IMR-90 (cell line): ENCODE results near the gene SNRPD2. TPM values are rescaled to one million over a fixed set of nuclear protein-coding genes. Genes with fewer than 3 reads are reported as not detected.

ENCODE experiments used
- ATAC-seq: fragments of 200-7000 bp; cut with Tn5 transposase; 2 replicates; pipeline ENCODE4 v1.9.1; 2020; ENCODE audit warnings: low read depth, mild to moderate bottlenecking, moderate library complexity
- BruUV-seq: library from RNA; stranded (reverse); fragments of 400-500 nt; replicated peaks from 2 replicates; lab custom pipeline; 2021; lab: Mats Ljungman, UMichigan
- CTCF ChIA-PET: fragments of 300-600 bp; formaldehyde crosslinking; extraction: SDS; loops from one replicate; lab custom pipeline; 2021; ENCODE audit warnings: antibody characterized with exemption; lab: Yijun Ruan, JAX
- POLR2A ChIA-PET: fragments of 300-600 bp; sonication (Branson Sonifier 250); formaldehyde crosslinking; loops from one replicate; lab custom pipeline; 2022; ENCODE audit warnings: antibody characterized with exemption; ENCODE audit not compliant: unreplicated experiment; lab: Charles Lee
- DNase-seq: peaks from one replicate; pipeline ENCODE4 v3.0.0; 2013
- H2AFZ ChIP-seq: replicated peaks from 2 replicates; pipeline ENCODE3; 2013; ENCODE audit warnings: low read length, mild to moderate bottlenecking; ENCODE audit not compliant: poor library complexity
- H2AK5ac ChIP-seq: 2 replicates; pipeline ENCODE4 v1.6.1; 2013; ENCODE audit warnings: low read depth, low read length, inconsistent platforms
- H2AK9ac ChIP-seq: replicated peaks from 2 replicates; pipeline ENCODE3; 2013; ENCODE audit warnings: mild to moderate bottlenecking, low read depth, low read length, moderate library complexity; ENCODE audit not compliant: poor library complexity
- H2BK120ac ChIP-seq: 2 replicates; pipeline ENCODE4 v1.6.1; 2013; ENCODE audit warnings: low read depth, low read length, inconsistent platforms
- H2BK15ac ChIP-seq: 3 replicates; pipeline ENCODE4 v1.6.1; 2013; ENCODE audit warnings: low read depth, low read length, inconsistent platforms
- H2BK20ac ChIP-seq: 2 replicates; pipeline ENCODE4 v1.6.1; 2013; ENCODE audit warnings: low read depth, mild to moderate bottlenecking, inconsistent platforms, low read length, moderate library complexity
- H2BK5ac ChIP-seq: 2 replicates; pipeline ENCODE4 v1.6.1; 2013; ENCODE audit warnings: mild to moderate bottlenecking, low read depth, low read length, inconsistent platforms; ENCODE audit not compliant: poor library complexity, severe bottlenecking
- H3K14ac ChIP-seq: replicated peaks from 2 replicates; pipeline ENCODE4 v1.6.1; 2013; ENCODE audit warnings: low read depth, low read length, inconsistent platforms
- H3K18ac ChIP-seq: 2 replicates; pipeline ENCODE4 v1.6.1; 2013; ENCODE audit warnings: low read depth, low read length, control low read depth
- H3K23ac ChIP-seq: 2 replicates; pipeline ENCODE4 v1.6.1; 2013; ENCODE audit warnings: low read depth, low read length, inconsistent platforms
- H3K27ac ChIP-seq: 2 replicates; pipeline ENCODE4 v1.5.1; 2013; ENCODE audit warnings: mild to moderate bottlenecking, control low read depth, low read length; ENCODE audit not compliant: insufficient read depth
- H3K27me3 ChIP-seq: 2 replicates; pipeline ENCODE4 v1.6.1; 2013; ENCODE audit warnings: low read length; ENCODE audit not compliant: control insufficient read depth, insufficient read depth
- H3K36me3 ChIP-seq: 2 replicates; pipeline ENCODE4 v1.6.1; 2013; ENCODE audit warnings: low read length, mixed read lengths; ENCODE audit not compliant: control insufficient read depth, insufficient read depth
- H3K4ac ChIP-seq: 2 replicates; pipeline ENCODE4 v1.6.1; 2013; ENCODE audit warnings: low read depth, low read length, inconsistent platforms
- H3K4me1 ChIP-seq: 2 replicates; pipeline ENCODE4 v1.6.1; 2013; ENCODE audit warnings: low read length, mixed read lengths; ENCODE audit not compliant: control insufficient read depth, insufficient read depth
- H3K4me2 ChIP-seq: 2 replicates; pipeline ENCODE4 v1.6.1; 2013; ENCODE audit warnings: low read depth, mild to moderate bottlenecking, control low read depth, low read length, moderate library complexity
- H3K4me3 ChIP-seq: 2 replicates; pipeline ENCODE4 v1.5.1; 2013; ENCODE audit warnings: low read depth, mild to moderate bottlenecking, control low read depth, low read length, moderate library complexity; ENCODE audit not compliant: insufficient read depth
- H3K56ac ChIP-seq: 2 replicates; pipeline ENCODE4 v1.6.1; 2013; ENCODE audit warnings: low read length, inconsistent platforms; ENCODE audit not compliant: insufficient read depth; ENCODE audit errors: extremely low read depth
- H3K79me1 ChIP-seq, 2 experiments: 2 replicates each; pipeline ENCODE4 v1.6.1; 2013; ENCODE audit warnings: low read length in 2 of 2, inconsistent platforms in 1 of 2, low read depth in 1 of 2
- H3K9ac ChIP-seq: 2 replicates; pipeline ENCODE4 v1.6.1; 2013; ENCODE audit warnings: low read depth, low read length, control low read depth
- H3K9me1 ChIP-seq: 2 replicates; pipeline ENCODE4 v1.6.1; 2013; ENCODE audit warnings: low read length, inconsistent platforms; ENCODE audit not compliant: insufficient read depth
- H3K9me3 ChIP-seq: 2 replicates; pipeline ENCODE4 v1.6.1; 2013; ENCODE audit warnings: low read length; ENCODE audit not compliant: control insufficient read depth, insufficient read depth
- H4K20me1 ChIP-seq: 2 replicates; pipeline ENCODE4 v1.6.1; 2013; ENCODE audit warnings: low read length, inconsistent platforms; ENCODE audit not compliant: insufficient read depth
- H4K5ac ChIP-seq: 2 replicates; pipeline ENCODE4 v1.6.1; 2013; ENCODE audit warnings: mild to moderate bottlenecking, low read depth, low read length, control low read depth
- H4K8ac ChIP-seq, 2 experiments: 2 replicates each; pipeline ENCODE4 v1.6.1; 2013; ENCODE audit warnings: low read depth in 2 of 2, low read length in 2 of 2, control low read depth in 1 of 2, inconsistent platforms in 1 of 2
- H4K91ac ChIP-seq: 2 replicates; pipeline ENCODE4 v1.6.1; 2013; ENCODE audit warnings: low read depth, low read length, inconsistent platforms; ENCODE audit not compliant: insufficient read depth
- BHLHE40 ChIP-seq: fragments of 150-350 bp; IDR thresholded peaks from 2 replicates; pipeline ENCODE4 v1.6.1; 2016; ENCODE audit warnings: mild to moderate bottlenecking, low read depth, low read length
- CEBPB ChIP-seq: IDR thresholded peaks from 2 replicates; pipeline ENCODE4 v1.6.1; 2012; ENCODE audit warnings: low read depth, low read length, improper control_type of control experiment
- CHD1 ChIP-seq: IDR thresholded peaks from 2 replicates; pipeline ENCODE4 v1.6.1; 2012; ENCODE audit warnings: low read depth, low read length, improper control_type of control experiment
- CTCF ChIP-seq: conservative IDR thresholded peaks from 2 replicates; pipeline ENCODE4 v1.5.1; 2012; ENCODE audit warnings: mild to moderate bottlenecking, low read depth, low read length, improper control_type of control experiment
- ELK1 ChIP-seq: fragments of 150-350 bp; IDR thresholded peaks from 2 replicates; pipeline ENCODE4 v1.6.1; 2016; ENCODE audit warnings: low read depth, mild to moderate bottlenecking, low read length, moderate library complexity, borderline replicate concordance
- FOS ChIP-seq: fragments of 150-350 bp; IDR thresholded peaks from 2 replicates; pipeline ENCODE4 v1.6.1; 2016; ENCODE audit warnings: low read depth, low read length
- MAFK ChIP-seq: IDR thresholded peaks from 2 replicates; pipeline ENCODE4 v1.6.1; 2012; ENCODE audit warnings: low read depth, low read length, improper control_type of control experiment
- MAZ ChIP-seq: IDR thresholded peaks from 2 replicates; pipeline ENCODE4 v1.6.1; 2012; ENCODE audit warnings: low read depth, mild to moderate bottlenecking, low read length, improper control_type of control experiment, moderate library complexity, borderline replicate concordance
- MXI1 ChIP-seq: IDR thresholded peaks from 2 replicates; pipeline ENCODE4 v1.6.1; 2012; ENCODE audit warnings: low read depth, mild to moderate bottlenecking, low read length, moderate library complexity, borderline replicate concordance
- NFE2L2 ChIP-seq: fragments of 150-350 bp; IDR thresholded peaks from 2 replicates; pipeline ENCODE4 v1.6.1; 2016; ENCODE audit warnings: low read depth, mild to moderate bottlenecking, low read length
- POLR2A ChIP-seq: IDR thresholded peaks from 2 replicates; pipeline ENCODE4 v1.6.1; 2012; ENCODE audit warnings: mild to moderate bottlenecking, low read depth, low read length
- RAD21 ChIP-seq: IDR thresholded peaks from 2 replicates; pipeline ENCODE4 v1.6.1; 2012; ENCODE audit warnings: low read length, improper control_type of control experiment
- RCOR1 ChIP-seq: IDR thresholded peaks from 2 replicates; pipeline ENCODE4 v1.6.1; 2012; ENCODE audit warnings: mild to moderate bottlenecking, low read length, improper control_type of control experiment; ENCODE audit not compliant: insufficient replicate concordance
- RFX5 ChIP-seq: IDR thresholded peaks from 2 replicates; pipeline ENCODE4 v1.8.0; 2012; ENCODE audit warnings: low read depth, mild to moderate bottlenecking, low read length, moderate library complexity
- SMC3 ChIP-seq: fragments of 150-350 bp; IDR thresholded peaks from 2 replicates; pipeline ENCODE4 v1.6.1; 2016; ENCODE audit warnings: low read depth, mild to moderate bottlenecking, antibody characterized with exemption, low read length, moderate library complexity
- WGBS, 2 experiments: methylation state at CpG; one replicate each; pipeline versions ENCODE4 v1.1.5 to v1.1.7; 2013; ENCODE audit warnings: missing lambda C conversion rate in 2 of 2; ENCODE audit not compliant: insufficient read length in 1 of 2; ENCODE audit errors: extremely low coverage in 2 of 2; 5-methylcytosine and 5-hydroxymethylcytosine counted together
- dilution Hi-C: fragments of 300-500 bp; cut with HindIII; formaldehyde crosslinking; loops from one replicate; pipeline ENCODE4 v1.14.3; 2018; ENCODE audit warnings: low sequenced_read_pairs; ENCODE audit not compliant: unreplicated experiment
- in situ Hi-C: fragments of 300-500 bp; cut with MboI; formaldehyde crosslinking; loops from 3 replicates; pipeline ENCODE4 v1.14.3; 2019; ENCODE audit warnings: low sequenced_read_pairs, inconsistent platforms, mixed read lengths
- intact Hi-C: fragments of 100-400 bp; cut with micrococcal nuclease; formaldehyde crosslinking; loops from 2 replicates; pipeline ENCODE4 v1.10.0; 2022
- polyA plus RNA-seq, 3 experiments: library from polyadenylated mRNA; depleted of rRNA; stranded (reverse); fragments of >200 nt; gene quantifications; 2 replicates each; pipeline ENCODE4 v1.2.3, GENCODE V29; 2012; ENCODE audit warnings: low replicate concordance in 1 of 3
- total RNA-seq: library from RNA; depleted of rRNA; stranded (reverse); fragments of >200 nt; gene quantifications from 2 replicates; pipeline ENCODE4 v1.2.3, GENCODE V29; 2012
- TF ChIP-seq, protein P1 (sequence below): fragments of 150-350 bp; IDR thresholded peaks from 2 replicates; pipeline ENCODE4 v1.6.1; 2017; ENCODE audit warnings: mild to moderate bottlenecking, antibody characterized with exemption, low read length, low read depth

Gene SNRPD2
- total and polyA plus RNA-seq, 2 of the 4 experiments (the other 2 are of a cell fraction), result 587 to 877 TPM

GRCh38 chr19:45663800-45664199, 28.0 kb downstream of the SNRPD2 start:
- dilution Hi-C loops (no loop called here), intact Hi-C loops (no loop called here), in situ Hi-C loops (no loop called here)
- no peak for ATAC-seq
- Histone ChIP-seq H3K18ac (no peak overlapping the region), H3K9ac (no peak overlapping the region), H3K23ac (no peak overlapping the region), H3K56ac (no peak overlapping the region), H2BK120ac (no peak overlapping the region), H4K91ac (no peak overlapping the region), H3K4me3 (no peak overlapping the region), H2AK5ac (no peak overlapping the region), H3K9me1 (peaks cover 8% of the 10 kb centered on the region), H2BK5ac (no peak overlapping the region), H4K5ac (no peak overlapping the region), H4K8ac (no peak overlapping the region), H3K79me1 (no peaks in the 10 kb centered on the region), H3K36me3 (no peaks in the 10 kb centered on the region), H2AFZ (no peak overlapping the region), H3K4me2 (no peak overlapping the region), H2BK20ac (no peak overlapping the region), H3K27me3 (peaks cover 31% of the 10 kb centered on the region), H3K9me3 (no peaks in the 10 kb centered on the region), H3K27ac (no peak overlapping the region), H4K20me1 (no peaks in the 10 kb centered on the region), H2BK15ac (no peak overlapping the region), H2AK9ac (no peak overlapping the region), H3K4me1 (peaks cover 2% of the 10 kb centered on the region), H3K4ac (no peak overlapping the region), H3K14ac (no peak overlapping the region)
- 40% methylated on average over 1 of the region's 1 CpG; no CpG with 5 or more reads in 1 of the 2 experiments for WGBS, 2 experiments
- ChIA-PET CTCF (interaction anchor here (0.6 kb wide), 1 partner anchor 224 kb away, joined by 3 read pairs; no protein-coding TSS in a partner anchor), POLR2A (no interaction called here)
- no peak for DNase-seq
- no TSS peak for BruUV-seq
- no peak for TF ChIP-seq NFE2L2
- no peak for TF ChIP-seq MXI1
- TF ChIP-seq RAD21, result no peak
- no peak for TF ChIP-seq ELK1
- no peak for TF ChIP-seq CHD1
- TF ChIP-seq, protein P1, sequence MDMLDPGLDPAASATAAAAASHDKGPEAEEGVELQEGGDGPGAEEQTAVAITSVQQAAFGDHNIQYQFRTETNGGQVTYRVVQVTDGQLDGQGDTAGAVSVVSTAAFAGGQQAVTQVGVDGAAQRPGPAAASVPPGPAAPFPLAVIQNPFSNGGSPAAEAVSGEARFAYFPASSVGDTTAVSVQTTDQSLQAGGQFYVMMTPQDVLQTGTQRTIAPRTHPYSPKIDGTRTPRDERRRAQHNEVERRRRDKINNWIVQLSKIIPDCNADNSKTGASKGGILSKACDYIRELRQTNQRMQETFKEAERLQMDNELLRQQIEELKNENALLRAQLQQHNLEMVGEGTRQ, result no peak
- no peak for TF ChIP-seq SMC3
- no peak for TF ChIP-seq RCOR1
- no peak for TF ChIP-seq FOS
- TF ChIP-seq BHLHE40, result no peak
- no peak for TF ChIP-seq CTCF
- TF ChIP-seq POLR2A, result no peak
- no peak for TF ChIP-seq RFX5
- no peak for TF ChIP-seq MAZ
- no peak for TF ChIP-seq CEBPB
- no peak for TF ChIP-seq MAFK
